Ovary (tissue), 9 donors: ENCODE measurements around the gene ANXA6. TPM values are rescaled to one million over a fixed set of nuclear protein-coding genes. Genes with fewer than 3 reads are reported as not detected.

Experiments used
- DNase-seq, 5 donors: peaks; one replicate each; pipeline ENCODE4 v3.0.0-alpha.2; 2019 to 2020
- H3K27ac ChIP-seq, 2 donors: fragments of 200-600 bp; one replicate each; pipeline versions ENCODE4 v1.5.1 to v1.8.0; 2019 to 2022
- H3K27me3 ChIP-seq: fragments of 200-600 bp; one replicate; pipeline ENCODE4 v1.8.0; 2022
- H3K36me3 ChIP-seq: fragments of 200-600 bp; sonication (generic); one replicate; pipeline ENCODE4 v1.5.1; 2019
- H3K4me1 ChIP-seq: one replicate; pipeline ENCODE4 v1.8.1; 2013; ENCODE audit warnings: mild to moderate bottlenecking, moderate library complexity; ENCODE audit not compliant: insufficient read depth
- H3K4me3 ChIP-seq: fragments of 200-600 bp; sonication (generic); one replicate; pipeline ENCODE4 v1.5.1; 2017
- H3K9me3 ChIP-seq, 2 donors: fragments of 200-600 bp in 1 of 2; sonication (generic) in 1 of 2; one replicate each; pipeline versions ENCODE4 v1.5.1 to v1.8.1; 2013 to 2019; ENCODE audit warnings: mild to moderate bottlenecking in 1 of 2, moderate library complexity in 1 of 2
- EP300 ChIP-seq: sonication (generic); formaldehyde crosslinking; IDR thresholded peaks from one replicate; pipeline ENCODE4 v1.6.1; 2017; ENCODE audit warnings: antibody characterized with exemption
- POLR2A ChIP-seq: fragments of 450-650 bp; IDR thresholded peaks from one replicate; pipeline ENCODE4 v1.6.1; 2017; ENCODE audit warnings: antibody characterized with exemption, mild to moderate bottlenecking, moderate library complexity
- WGBS, 3 donors: extraction: QIAGEN DNeasy Blood & Tissue Kit in 1 of 3; methylation state at CpG; one replicate each; pipeline versions ENCODE4 v1.1.5 to v1.1.7; 2013 to 2017; 5-methylcytosine and 5-hydroxymethylcytosine counted together
- intact Hi-C, 4 donors: fragments of 100-400 bp; cut with DNase I; formaldehyde crosslinking; loops; one replicate each; pipeline versions ENCODE4 v1.11.0 to v1.15.1; 2022 to 2023
- polyA plus RNA-seq, 2 donors: library from polyadenylated mRNA; stranded (reverse); fragments of 200-250 nt in 1 of 2; fragments of 350-450 nt in 1 of 2; fragmentation: Illumina TruSeq in 1 of 2; extraction: RNeasy Lipid Tissue Mini Kit (QIAGEN cat#74804) in 1 of 2; gene quantifications; one replicate each; pipeline ENCODE4 v1.2.3, GENCODE V29; 2013 to 2014
- total RNA-seq, 7 donors: library from RNA; depleted of rRNA in 2 of 7; stranded (reverse); fragments of >200 nt in 2 of 7; fragmentation: NEBNext Ultra II Directional in 3 of 7; extraction: Animal tissue kit (Norgen Biotek cat#: 25700) in 3 of 7; gene quantifications; one replicate each; pipeline versions ENCODE4 v1.1.0 to v1.2.4, GENCODE V29; 2016 to 2023
- TF ChIP-seq, protein P1 (sequence below), 3 donors: fragments of 450-650 bp in 2 of 3; fragments of 200-600 bp in 1 of 3; IDR thresholded peaks; one replicate each; pipeline versions ENCODE4 v1.5.1 to v1.8.0; 2016 to 2022; ENCODE audit warnings: antibody characterized with exemption in 3 of 3, mild to moderate bottlenecking in 1 of 3
- donor health status: DM: no; HTN: no; CAD: no; lungs with moderate emphysema.
- donor health status: DM: no; HTN: no; CAD: no.
- donor health status: Bipolar disorder and iron deficiency.
- donor health status: DM: yes; HTN: yes; CAD: no.
- donor health status: DM: no; HTN: no; CAD: no.
- donor health status: DM: yes; HTN: yes; CAD: no.

The ANXA6 gene
- total and polyA plus RNA-seq, 9 donors = 117 to 541 (median 225) TPM

DNA sequence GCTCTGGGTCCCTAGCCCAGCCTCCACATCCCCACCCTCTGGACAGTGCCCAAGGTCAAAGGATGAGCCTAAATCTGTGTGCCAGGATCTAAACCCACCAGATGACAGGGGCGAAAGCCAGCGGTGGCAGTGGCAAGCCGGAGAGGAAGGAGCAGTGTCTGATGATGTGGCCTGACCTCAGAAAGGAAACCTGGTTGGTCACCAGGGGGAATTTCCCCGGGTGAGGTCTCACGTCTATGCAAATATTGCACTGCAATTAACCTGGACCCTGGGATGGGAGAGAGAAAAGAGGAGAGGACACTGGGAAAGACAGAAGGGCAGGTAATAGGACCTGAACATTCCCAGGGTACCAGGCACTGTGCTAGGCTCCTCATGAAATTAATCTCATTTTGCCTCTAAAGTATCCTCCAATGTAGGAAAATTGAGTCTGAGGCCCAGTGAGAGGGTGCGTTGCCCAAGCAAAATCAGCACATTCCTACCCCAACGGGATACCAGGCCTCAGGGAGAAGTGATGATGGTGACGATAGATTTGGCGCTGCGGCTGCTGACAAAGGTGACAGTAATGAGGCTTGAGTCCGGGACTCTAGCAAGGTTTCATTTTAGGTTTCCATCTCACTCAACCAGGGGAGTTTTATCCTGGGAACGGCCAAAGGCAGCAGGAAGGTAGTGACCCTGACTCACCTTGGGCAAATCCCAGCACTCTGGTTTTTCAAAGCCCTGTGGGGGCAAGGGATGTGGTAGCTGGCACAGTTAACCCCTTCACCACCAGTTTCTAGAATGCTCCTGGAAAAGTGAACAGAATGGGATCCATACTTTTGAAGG is 63.3 kb downstream of the ANXA6 start:
- intact Hi-C loops = no loop called here

DNA sequence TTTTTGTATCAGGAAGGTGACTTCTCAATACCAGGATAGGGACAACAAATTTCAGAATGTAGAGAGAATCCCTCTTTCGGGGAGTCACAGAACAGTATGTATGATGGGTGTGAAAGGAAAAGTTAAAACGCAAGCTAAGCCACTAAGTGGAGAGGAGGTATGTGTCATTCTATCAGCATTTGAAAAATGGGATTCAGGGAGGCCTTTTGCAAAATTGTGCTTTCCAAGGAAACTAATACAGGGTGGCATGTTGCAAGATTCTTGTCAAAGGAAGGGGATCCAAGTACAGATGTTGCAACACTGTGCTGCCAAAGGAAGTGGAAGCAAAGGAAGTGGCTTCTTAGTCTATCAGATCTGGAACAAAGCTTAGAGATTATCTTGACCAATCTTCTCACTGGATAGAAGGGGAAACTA is 64.1 kb downstream of the ANXA6 start:
- intact Hi-C loops = loop anchor here in 1 of 4 donors (2.0 kb wide), 1 partner anchor 27 kb away; no protein-coding TSS in a partner anchor

More for the DNA sequence above, 63.3 kb downstream of the ANXA6 start:
- Histone ChIP-seq H3K27ac (peak overlapping the region in 1 of 2 donors; percentile 55), H3K9me3 (no peaks in the 10 kb centered on the region), H3K4me1 (peaks cover 20% of the 10 kb centered on the region), H3K36me3 (no peaks in the 10 kb centered on the region), H3K4me3 (no peak overlapping the region), H3K27me3 (no peaks in the 10 kb centered on the region)
- TF ChIP-seq, protein P1, sequence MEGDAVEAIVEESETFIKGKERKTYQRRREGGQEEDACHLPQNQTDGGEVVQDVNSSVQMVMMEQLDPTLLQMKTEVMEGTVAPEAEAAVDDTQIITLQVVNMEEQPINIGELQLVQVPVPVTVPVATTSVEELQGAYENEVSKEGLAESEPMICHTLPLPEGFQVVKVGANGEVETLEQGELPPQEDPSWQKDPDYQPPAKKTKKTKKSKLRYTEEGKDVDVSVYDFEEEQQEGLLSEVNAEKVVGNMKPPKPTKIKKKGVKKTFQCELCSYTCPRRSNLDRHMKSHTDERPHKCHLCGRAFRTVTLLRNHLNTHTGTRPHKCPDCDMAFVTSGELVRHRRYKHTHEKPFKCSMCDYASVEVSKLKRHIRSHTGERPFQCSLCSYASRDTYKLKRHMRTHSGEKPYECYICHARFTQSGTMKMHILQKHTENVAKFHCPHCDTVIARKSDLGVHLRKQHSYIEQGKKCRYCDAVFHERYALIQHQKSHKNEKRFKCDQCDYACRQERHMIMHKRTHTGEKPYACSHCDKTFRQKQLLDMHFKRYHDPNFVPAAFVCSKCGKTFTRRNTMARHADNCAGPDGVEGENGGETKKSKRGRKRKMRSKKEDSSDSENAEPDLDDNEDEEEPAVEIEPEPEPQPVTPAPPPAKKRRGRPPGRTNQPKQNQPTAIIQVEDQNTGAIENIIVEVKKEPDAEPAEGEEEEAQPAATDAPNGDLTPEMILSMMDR (IDR thresholded peaks at IDR 0.05) = no peak
- TF ChIP-seq POLR2A = no peak
- no peak for TF ChIP-seq EP300
- 67 to 70% (median 68%) methylated on average over 12 of the region's 12 CpGs for WGBS, 3 donors
- DNase-seq = no peak

DNA sequence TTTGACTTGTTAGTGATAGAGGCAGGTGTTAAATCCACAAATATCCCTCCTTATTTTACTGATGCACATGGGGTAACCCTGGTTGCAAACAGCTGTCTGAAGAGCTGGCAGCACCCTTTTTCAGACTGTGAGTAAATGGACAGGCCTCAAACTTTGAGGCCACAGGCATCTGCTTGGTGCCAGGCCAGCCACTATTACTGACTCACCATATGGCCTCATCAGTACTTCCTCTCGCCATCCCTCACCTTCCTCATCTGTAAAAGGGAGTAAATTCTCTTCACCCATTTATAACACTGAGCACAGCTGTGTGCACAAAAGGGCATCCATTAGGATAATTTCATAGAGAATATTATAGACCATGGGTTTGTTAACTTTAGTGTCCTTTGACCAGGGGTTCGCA is 64.8 kb downstream of the ANXA6 start:
- TF ChIP-seq, protein P1 (IDR thresholded peaks at IDR 0.05) = no peak
- TF ChIP-seq EP300 (no peak), POLR2A (no peak)
- Histone ChIP-seq H3K4me1 (peaks cover 20% of the 10 kb centered on the region), H3K9me3 (no peaks in the 10 kb centered on the region), H3K27me3 (no peaks in the 10 kb centered on the region), H3K36me3 (no peaks in the 10 kb centered on the region), H3K27ac (no peak overlapping the region), H3K4me3 (no peak overlapping the region)
- DNase-seq = no peak
- intact Hi-C loops = loop anchor here in 1 of 4 donors (2.0 kb wide), 1 partner anchor 26 kb away; no protein-coding TSS in a partner anchor
- WGBS, 3 donors = 86 to 92% (median 89%) methylated on average over 2 of the region's 2 CpGs

More for the DNA sequence above, 64.1 kb downstream of the ANXA6 start:
- Histone ChIP-seq H3K36me3 (no peaks in the 10 kb centered on the region), H3K27ac (peak overlapping the region in 1 of 2 donors; percentile 55), H3K4me1 (peaks cover 20% of the 10 kb centered on the region), H3K27me3 (no peaks in the 10 kb centered on the region), H3K9me3 (no peaks in the 10 kb centered on the region), H3K4me3 (no peak overlapping the region)
- no peak for DNase-seq
- 34 to 41% (median 39%) methylated on average over 2 of the region's 2 CpGs for WGBS, 3 donors
- TF ChIP-seq EP300 (no peak), POLR2A (no peak)
- TF ChIP-seq, protein P1 (IDR thresholded peaks at IDR 0.05) = no peak

DNA sequence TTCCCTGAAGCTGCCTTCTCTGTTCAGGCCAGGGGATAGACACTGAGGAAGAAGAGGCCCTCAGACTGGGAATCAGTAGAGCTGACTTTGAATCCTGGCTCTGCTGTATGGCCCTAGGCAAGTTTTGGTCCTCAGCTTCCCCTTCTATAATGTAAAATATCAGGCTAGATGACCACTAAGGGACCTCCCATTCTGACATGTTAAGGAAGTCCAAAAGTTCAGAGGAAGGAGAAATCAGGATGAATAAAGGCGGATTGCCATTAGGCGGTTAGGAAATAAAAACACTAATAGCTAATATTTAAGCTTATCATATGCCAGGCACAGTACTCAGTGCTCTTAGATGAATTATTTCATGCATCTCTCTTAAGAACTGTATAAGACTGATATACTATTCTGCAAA is 67.9 kb downstream of the ANXA6 start:
- Histone ChIP-seq H3K4me3 (no peak overlapping the region), H3K4me1 (peaks cover 12% of the 10 kb centered on the region), H3K27me3 (no peaks in the 10 kb centered on the region), H3K36me3 (no peaks in the 10 kb centered on the region), H3K9me3 (no peaks in the 10 kb centered on the region), H3K27ac (no peak overlapping the region)
- WGBS, 3 donors = 61 to 92% (median 77%) methylated on average over 2 of the region's 2 CpGs
- TF ChIP-seq EP300 (no peak), POLR2A (no peak)
- TF ChIP-seq, protein P1 (IDR thresholded peaks at IDR 0.05) = no peak
- intact Hi-C loops = no loop called here
- no peak for DNase-seq
